Measurements from ENCODE around the gene EXOC2.

EXOC2 gene

DNA sequence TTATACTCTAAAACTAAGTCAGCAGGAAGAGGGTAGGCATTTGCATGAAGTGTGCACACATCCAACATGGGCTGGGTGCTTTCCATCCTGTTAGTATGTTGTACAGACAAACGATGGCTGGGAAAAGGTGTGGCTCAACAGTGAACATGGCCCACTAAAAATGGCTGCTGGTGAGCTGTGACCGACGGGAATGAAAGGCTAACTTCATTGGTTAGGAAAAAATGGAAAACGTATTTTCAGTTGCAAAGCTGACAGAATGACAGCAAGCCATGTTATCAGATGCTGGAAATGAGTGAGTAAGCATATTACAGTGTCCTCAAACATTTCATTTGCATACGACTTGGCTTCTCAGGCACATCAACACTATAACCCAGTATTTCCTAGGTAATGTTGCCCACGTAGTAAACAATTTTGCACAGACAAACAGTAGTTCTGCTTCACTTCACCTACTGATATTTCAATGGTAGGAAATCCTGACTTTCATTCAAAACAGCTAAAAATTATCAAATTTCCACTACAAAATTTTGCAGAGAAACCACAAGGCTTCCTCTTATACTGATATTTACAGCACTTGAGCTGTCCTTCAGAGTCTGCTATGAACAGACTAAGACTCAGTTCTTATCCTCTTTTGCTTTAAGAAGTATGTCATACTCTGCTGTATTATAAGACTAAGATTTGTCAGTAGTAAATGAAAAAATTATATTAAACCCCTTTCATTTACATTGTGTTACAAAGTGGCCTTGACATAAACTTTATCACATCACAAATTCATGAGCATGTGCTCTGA lies 202.5 kb downstream of the EXOC2 start:
- no peak for DNase-seq

GRCh38 chr6:489762-490161 lies 203.2 kb downstream of the EXOC2 start:
- no peak for DNase-seq

DNA sequence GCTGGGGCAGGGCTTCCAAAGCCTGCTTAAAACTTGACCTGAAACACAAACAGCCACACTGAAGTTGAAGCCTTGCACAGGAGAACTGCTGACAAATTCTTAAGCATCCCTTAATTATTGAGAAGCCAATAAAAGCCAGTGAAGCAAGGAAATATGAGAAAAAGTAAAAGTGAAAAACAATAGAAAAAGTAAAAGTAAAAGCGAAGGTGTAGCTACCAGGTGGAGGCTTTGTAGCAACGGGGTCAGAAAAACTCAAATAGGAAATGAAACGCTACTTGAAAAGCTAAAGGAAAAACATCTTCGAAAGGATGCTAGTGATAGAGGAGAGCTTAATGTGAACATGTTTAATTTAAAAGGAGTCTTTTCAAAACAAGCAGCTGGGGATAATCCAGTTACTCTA lies 203.9 kb downstream of the EXOC2 start:
- no peak for DNase-seq

GRCh38 chr6:487956-488355 lies 205.0 kb downstream of the EXOC2 start:
- no peak for DNase-seq

GRCh38 chr6:485655-486170 lies 207.2 kb downstream of the EXOC2 start:
- no peak for DNase-seq

DNA sequence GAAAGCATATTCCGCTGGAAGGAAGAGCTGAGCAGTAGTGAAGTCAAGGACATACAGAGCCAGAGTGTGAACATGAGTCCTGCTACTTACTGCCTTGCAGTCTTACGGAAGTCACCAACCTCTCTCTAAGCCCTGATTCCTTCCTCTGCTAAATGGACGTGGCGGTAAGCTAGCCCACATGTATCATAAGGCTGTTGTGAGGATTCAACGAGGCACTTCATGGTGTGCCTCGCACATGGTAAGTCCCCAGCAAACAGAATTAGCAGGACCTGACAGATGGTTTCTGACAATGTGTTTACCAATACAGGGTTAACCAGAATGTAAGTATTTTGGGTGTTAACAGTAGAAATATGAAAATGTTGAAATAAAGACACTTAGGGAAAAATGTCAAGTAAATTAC lies 208.2 kb downstream of the EXOC2 start:
- no peak for DNase-seq

- DNase-seq: no peak
These were observed 208.7 kb downstream of the EXOC2 start for GRCh38 chr6:484086-484745.

- no peak for DNase-seq
These were observed 217.6 kb downstream of the EXOC2 start for GRCh38 chr6:475314-475713.

- DNase-seq: no peak
These were observed 218.3 kb downstream of the EXOC2 start for GRCh38 chr6:474453-475185.

- DNase-seq: no peak
These were observed 219.0 kb downstream of the EXOC2 start for GRCh38 chr6:473768-474452.

DNA sequence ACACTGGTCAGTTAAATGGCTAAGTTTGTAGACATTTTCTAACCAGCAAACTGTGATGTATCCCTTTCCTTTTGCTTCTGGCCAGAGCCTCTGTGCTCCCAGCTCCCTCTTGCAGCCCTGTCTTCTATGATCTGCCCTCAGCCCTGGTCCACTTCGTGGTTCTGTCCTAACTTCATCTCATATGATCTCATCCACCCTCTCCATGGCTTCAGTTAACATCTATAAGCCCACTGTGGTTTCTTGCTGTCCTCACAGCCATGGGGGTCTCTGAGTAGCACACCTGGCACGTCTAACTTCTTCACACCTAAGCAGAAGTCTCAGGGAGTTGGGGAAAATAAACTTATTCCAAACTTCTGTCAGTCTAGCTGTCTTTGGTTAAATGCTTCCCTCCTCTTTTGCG lies 219.6 kb downstream of the EXOC2 start:
- DNase-seq: no peak

- no peak for DNase-seq
These were observed 222.0 kb downstream of the EXOC2 start for GRCh38 chr6:470901-471448.

- no peak for DNase-seq
These were observed 222.7 kb downstream of the EXOC2 start for GRCh38 chr6:470051-470900.

GRCh38 chr6:467671-468082 lies 225.3 kb downstream of the EXOC2 start:
- no peak for DNase-seq

DNA sequence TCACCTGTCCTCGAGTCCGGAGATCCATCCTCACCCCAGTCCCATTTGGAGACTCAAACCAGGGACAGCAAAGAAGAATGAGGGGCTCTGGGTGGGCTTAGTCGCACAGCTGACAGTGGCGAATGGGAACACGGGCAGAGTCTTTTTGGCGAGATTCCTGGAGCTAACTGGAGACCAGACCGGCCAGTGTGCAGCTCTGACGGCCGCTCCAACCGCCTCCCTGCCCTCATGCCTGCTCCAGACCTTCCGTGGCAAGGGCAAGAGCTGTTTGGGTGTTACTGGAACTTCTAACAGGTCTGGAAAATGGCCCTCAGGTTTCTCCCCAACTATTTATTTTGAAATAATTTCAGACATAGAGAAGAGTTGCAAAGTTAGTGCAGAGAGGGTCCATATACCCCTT lies 225.8 kb downstream of the EXOC2 start:
- no peak for DNase-seq

DNA sequence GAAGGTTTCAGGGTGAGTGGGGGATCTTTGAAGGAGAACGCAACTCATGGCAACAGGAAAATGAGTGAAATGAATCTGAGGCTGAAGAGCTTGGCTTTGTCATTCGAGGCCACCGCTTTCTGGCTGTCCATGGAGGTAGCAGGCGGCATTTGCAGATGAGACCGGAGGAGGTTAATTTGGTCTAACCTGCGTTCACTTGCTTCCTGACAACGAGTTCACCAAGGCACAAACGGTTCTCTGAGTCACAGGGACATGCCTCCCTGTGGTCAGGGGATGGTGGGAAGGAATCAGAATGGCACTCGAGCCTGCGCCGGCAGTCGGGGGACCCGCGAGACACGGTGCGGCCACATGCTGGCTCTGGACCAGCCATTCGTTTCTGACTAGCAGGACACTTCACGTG lies 226.4 kb downstream of the EXOC2 start:
- no peak for DNase-seq

GRCh38 chr6:465531-466348 lies 227.2 kb downstream of the EXOC2 start:
- no peak for DNase-seq

DNA sequence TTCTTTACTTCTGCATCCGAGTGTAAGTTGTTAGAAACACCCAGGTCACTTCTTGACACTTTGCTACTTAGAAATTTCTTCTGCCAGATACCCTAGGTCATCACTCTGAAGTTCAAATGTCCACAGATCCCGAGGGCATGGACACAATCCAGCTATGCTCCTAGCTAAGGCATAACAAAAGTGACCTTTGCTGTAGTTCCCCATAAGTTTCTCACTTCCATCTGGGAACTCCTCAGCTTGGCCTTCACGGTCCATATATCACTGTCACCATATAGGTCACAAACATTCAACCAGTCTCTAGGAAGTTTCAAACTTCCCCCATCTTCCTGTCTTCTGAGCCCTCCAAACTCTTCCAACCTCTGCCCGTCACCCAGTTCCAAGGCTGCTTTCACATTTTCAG lies 236.1 kb downstream of the EXOC2 start:
- DNase-seq: no peak

GRCh38 chr6:456358-456867 lies 236.5 kb downstream of the EXOC2 start:
- no peak for DNase-seq

DNA sequence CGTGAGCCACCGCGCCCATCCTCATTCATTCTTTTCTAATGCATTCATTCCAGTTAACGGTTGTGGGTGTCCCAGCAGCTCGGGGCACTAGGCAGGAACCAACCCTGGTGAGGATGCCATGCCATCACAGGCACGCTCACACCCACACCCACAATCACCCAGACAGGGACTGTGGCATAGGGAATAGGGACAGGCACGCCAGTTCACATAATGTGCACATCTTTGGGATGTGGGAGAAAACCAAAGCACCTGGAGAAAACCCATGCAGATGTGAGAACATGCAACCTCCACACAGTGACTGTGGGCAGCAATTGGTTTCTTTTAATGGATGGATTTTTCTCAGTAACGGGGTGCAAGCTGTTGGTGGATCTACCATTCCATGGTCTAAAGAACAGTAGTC lies 237.1 kb downstream of the EXOC2 start:
- DNase-seq: no peak

Measured in right forelimb (tissue), 1 donor.